Activated CD8-positive, alpha-beta memory T cell treated with anti-CD3 and anti-CD28 coated beads for 4 hours (primary cell): ENCODE results near the gene TMEM158.

Source experiments
- DNase-seq, 2 donors: peaks; one replicate each; pipeline ENCODE4 v3.0.0-alpha.2; 2020; ENCODE audit warnings: low read depth in 2 of 2

Gene TMEM158

GRCh38 chr3:45232521-45232920 is 6.4 kb upstream of the TMEM158 start:
- DNase-seq: no peak

GRCh38 chr3:45227946-45228345 is 1.9 kb upstream of the TMEM158 start:
- no peak for DNase-seq

- DNase-seq: no peak
Observed at GRCh38 chr3:45227071-45227820, 1.2 kb upstream of the TMEM158 start.

GRCh38 chr3:45225465-45226205 is 452 bp downstream of the TMEM158 start:
- no peak for DNase-seq

- no peak for DNase-seq
Observed at GRCh38 chr3:45224824-45225464, 1.1 kb downstream of the TMEM158 start.

- no peak for DNase-seq
Observed at GRCh38 chr3:45223889-45224727, 2.0 kb downstream of the TMEM158 start.

GRCh38 chr3:45219694-45220093 is 6.4 kb downstream of the TMEM158 start:
- no peak for DNase-seq

- no peak for DNase-seq
Observed at GRCh38 chr3:45218578-45219390, 7.3 kb downstream of the TMEM158 start.

- no peak for DNase-seq
Observed at GRCh38 chr3:45216021-45216609, 10.0 kb downstream of the TMEM158 start.

- DNase-seq: no peak
Observed at GRCh38 chr3:45215466-45215865, 10.6 kb downstream of the TMEM158 start.

- no peak for DNase-seq
Observed at GRCh38 chr3:45214061-45214680, 11.9 kb downstream of the TMEM158 start.

GRCh38 chr3:45212095-45212468 is 14.0 kb downstream of the TMEM158 start:
- no peak for DNase-seq

- no peak for DNase-seq
Observed at GRCh38 chr3:45211466-45212094, 14.5 kb downstream of the TMEM158 start.

- DNase-seq: peak; percentile 59 to 69
Observed at GRCh38 chr3:45210308-45211041, 15.6 kb downstream of the TMEM158 start.

GRCh38 chr3:45209526-45209925 is 16.6 kb downstream of the TMEM158 start:
- DNase-seq: no peak

- DNase-seq: no peak
Observed at GRCh38 chr3:45208586-45208985, 17.5 kb downstream of the TMEM158 start.

GRCh38 chr3:45207446-45207845 is 18.6 kb downstream of the TMEM158 start:
- no peak for DNase-seq

GRCh38 chr3:45205126-45205525 is 21.0 kb downstream of the TMEM158 start:
- no peak for DNase-seq

GRCh38 chr3:45204136-45204535 is 22.0 kb downstream of the TMEM158 start:
- DNase-seq: no peak
